ENCODE measurements around the gene UNC79.
"Not testable (repeated sequence)": the region's sequence is repeated elsewhere in the genome, so short reads cannot be mapped to it uniquely, and the experiment has no call there.

UNC79 gene

DNA sequence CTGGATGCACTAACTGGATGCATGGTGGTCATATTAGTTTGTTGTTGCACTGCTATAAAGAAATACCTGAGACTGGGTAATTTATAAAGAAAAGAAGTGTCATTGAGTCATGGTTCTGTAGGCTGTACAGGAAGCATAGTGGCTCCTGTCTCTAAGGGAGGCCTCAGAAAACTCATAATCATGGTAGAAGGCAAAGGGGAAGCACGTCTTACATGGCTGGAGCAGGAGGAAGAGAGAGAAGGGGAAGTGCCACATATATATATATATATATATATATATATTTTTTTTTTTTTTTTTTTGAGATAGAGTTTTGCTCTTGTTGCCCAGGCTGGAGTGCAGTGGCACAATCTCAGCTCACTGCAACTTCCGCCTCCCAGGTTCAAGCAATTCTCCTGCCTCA, 62.9 kb downstream of the UNC79 start:
- DNase-seq (ENCODE audit: low spot score), result not testable (repeated sequence)

GRCh38 chr14:93496856-93497741, 66.4 kb downstream of the UNC79 start:
- DNase-seq (ENCODE audit: low spot score), result no peak

GRCh38 chr14:93510056-93510455, 79.3 kb downstream of the UNC79 start:
- DNase-seq (ENCODE audit: low spot score), result no peak

- no peak for DNase-seq (ENCODE audit: low spot score)
These were observed 80.3 kb downstream of the UNC79 start for GRCh38 chr14:93511001-93511400.

DNA sequence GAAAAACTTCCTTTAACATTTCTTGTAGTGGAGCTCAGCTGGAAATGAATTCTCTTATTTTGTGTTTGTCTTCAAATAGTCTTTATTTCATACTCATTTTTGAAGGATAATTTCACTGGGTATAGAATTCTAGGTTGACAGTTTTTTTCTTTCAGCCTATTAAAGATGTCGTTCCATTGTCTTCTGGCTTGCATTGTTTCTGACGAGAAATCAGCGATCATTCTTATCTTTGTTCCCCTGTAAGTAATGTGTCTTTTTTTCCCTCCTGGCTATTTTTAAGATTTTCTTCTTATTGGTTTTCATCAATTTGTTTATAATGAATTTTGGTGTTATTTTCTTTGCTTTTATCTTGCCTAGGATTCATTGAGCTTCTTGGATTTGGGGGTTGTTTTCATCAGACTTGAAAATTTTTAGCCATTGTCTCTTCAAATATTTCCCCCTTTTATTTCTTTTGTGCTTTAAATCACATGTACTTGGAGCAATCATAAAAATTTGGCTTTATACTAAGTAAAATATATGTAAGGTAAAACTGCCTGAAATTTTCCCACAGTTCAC, 89.4 kb downstream of the UNC79 start:
- no peak for DNase-seq (ENCODE audit: low spot score)

- DNase-seq (ENCODE audit: low spot score), result no peak
These were observed 91.5 kb downstream of the UNC79 start for GRCh38 chr14:93522221-93522620.

DNA sequence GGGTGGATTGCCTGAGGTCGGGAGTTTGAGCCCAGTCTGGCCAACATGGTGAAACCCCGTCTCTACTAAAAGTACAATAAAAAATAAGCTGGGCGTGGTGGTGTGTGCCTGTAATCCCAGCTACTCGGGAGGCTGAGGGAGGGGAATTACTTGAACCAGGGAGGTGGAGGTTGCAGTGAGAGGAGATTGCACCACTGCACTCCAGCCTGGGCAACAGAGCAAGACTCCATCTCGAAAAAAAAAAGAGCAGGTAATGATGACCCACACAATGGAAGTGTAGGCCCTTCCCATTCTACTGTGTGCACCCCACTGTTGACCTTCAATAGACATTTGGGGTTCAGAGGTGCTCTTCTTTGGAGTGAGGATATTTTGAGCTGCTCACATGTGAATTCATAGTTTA, 94.5 kb downstream of the UNC79 start:
- not testable (repeated sequence) for DNase-seq (ENCODE audit: low spot score)

DNA sequence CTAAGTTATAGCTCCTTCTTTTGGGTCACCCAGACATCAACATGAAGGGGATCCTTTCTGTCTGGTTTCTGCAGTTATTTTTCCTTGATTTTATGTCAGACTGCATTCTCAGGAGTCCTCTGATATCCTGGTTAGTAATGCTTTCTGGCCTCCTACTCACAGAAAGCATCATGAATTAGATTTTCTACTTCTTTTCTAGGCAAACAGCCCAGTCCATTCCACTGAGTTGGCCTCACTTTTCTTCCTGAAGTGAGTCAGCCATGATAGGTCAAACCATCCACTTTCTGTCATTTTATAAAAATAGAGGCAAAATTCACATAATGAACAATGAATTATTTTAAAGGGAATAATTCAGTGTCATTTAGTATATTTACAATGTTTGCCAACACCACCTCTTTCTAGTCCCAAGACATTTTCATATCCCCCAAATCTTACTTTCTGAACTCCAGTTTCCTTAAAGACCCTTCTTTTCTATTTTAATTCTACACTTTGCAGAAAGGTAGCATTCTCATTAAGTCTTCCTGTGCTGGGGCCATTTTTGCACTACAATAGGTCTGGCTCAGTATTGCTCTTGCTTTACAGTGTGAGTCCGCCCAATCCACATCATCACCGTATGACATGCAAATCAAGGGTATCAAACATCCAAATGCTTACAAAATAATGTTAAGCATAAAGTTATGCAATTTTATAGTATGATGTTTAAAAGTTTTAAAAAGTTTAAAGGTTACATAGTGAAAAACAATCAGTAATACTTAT, 95.1 kb downstream of the UNC79 start:
- DNase-seq (ENCODE audit: low spot score), result no peak

GRCh38 chr14:93527203-93527607, 96.5 kb downstream of the UNC79 start:
- DNase-seq (ENCODE audit: low spot score), result peak; percentile 11

DNA sequence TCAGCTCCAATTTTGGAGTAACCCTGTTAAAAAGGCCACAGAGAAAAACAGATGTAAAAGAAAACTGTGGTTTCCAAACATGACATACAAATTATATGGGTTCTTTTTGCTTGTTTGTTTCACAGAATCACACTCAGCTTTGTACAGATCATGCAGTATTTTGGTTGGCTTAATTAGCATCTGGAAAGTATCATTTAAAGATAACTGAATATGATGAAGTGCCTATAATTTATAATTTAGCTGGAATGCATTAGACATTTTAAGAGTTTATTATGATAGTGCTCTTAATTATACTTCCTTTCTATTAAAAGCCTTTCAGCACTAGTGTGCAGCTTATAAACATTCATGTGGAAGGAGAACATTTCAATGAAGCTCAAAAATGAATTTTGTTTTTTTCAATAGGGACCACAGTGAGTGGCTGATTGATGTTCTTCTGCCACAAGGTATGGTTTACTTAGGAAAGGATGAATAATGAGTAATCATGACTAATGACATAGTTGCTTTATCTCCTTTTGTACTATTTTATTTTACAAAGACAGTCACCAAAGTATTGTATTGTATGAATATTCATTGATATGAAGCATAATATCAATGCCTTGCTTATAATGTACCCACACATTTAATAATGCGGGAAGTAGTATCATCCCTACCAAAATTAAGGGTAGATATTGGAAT, 98.3 kb downstream of the UNC79 start:
- DNase-seq (ENCODE audit: low spot score), result no peak

- DNase-seq (ENCODE audit: low spot score), result no peak
These were observed 100.9 kb downstream of the UNC79 start for GRCh38 chr14:93531644-93532043.

DNA sequence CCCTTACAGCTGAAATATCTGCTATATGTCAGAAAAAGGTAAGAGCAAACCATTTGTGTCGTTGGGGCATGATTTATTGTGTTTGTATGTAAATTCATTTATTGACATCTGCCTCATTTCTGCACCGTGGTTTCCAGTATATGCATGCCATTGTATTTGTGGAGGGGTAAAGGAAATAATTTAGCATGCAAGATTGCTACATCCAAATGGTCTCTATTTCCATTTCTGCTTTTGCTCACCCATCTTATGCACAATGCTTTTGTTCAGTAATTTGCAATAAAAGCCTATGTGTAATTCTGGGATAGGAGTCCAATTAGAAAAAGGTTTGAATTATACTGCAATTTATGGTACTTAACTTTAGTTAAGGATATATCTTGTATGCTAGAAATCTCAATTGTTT, 101.8 kb downstream of the UNC79 start:
- no peak for DNase-seq (ENCODE audit: low spot score)

- DNase-seq (ENCODE audit: low spot score), result no peak
These were observed 102.7 kb downstream of the UNC79 start for GRCh38 chr14:93533437-93533836.

GRCh38 chr14:93533842-93534241, 103.1 kb downstream of the UNC79 start:
- DNase-seq (ENCODE audit: low spot score), result no peak

DNA sequence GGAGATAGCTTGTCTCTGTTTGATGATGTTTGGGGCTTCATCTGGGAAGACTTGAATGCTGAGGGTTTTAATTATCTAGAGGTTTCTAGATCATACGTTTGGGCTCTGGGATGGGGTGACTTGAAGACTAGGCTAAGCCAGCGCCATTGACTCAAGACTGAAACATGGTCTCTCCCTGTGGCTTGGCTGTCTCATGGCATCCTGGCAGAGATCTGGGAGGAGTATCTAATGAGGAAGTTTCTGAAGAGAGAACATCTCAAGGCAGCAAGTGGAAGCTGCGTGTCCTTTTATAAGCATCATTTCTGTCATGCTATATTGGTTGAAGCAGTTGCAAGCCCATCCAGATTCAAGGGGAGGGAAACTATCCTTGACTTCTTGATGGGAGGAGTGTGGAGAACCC, 104.8 kb downstream of the UNC79 start:
- no peak for DNase-seq (ENCODE audit: low spot score)

DNA sequence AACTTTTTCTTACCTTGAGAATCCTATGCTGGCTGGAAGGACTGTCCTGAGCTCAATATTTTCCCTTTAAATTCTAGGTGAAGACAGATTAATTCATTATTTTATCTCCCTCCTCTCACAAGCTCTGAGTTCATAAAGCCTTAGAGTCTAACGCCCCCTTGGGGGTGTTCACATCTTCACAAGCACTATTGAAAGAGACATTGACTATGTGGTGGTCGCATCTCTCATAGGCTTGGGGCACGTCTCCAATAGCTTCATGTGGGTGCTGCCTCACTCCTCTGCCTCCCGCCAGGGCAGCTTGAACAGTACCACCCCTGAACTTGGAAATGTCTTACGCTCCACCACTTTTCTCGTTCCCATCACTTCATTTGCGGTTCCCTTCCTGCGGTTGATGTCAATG, 106.2 kb downstream of the UNC79 start:
- peak; percentile 16 for DNase-seq (ENCODE audit: low spot score)

DNA sequence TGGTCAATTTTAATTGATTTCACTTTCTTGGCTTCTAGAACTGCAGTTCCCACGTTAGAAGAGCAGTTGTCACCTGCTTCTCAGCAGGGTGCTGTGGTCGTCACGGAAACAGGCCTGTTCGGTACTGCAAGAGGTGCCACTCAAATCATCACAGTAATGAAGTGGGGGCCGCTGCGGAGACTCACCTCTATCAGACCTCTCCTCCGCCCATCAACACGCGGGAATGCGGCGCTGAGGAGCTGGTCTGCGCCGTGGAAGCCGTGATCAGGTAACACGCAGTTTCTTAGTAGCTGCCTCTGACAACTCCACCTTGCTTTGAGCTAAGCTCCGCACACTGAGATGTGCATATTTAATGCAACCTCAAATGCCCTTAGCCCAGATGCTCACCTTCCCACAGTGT, 107.2 kb downstream of the UNC79 start:
- DNase-seq (ENCODE audit: low spot score), result peak; percentile 32

DNA sequence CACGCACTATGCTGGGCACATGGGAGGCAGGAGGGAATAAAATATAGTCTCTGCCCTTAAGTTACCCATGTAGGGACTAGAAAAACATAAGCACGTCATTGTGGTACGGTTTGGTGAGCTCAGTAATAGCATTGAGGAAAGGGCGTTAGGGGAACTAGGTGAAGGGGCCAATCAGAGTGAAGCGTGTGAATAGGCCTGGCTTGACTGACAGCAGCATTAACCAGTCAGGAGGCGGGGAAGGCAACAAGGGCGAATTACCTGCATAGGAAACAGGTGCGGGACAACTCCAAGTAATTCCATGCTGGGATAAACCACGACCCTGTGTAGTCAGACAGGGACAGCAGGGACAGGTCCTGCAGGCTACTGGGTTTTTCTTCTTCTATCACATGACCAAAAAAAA, 107.7 kb downstream of the UNC79 start:
- DNase-seq (ENCODE audit: low spot score), result no peak

DNA sequence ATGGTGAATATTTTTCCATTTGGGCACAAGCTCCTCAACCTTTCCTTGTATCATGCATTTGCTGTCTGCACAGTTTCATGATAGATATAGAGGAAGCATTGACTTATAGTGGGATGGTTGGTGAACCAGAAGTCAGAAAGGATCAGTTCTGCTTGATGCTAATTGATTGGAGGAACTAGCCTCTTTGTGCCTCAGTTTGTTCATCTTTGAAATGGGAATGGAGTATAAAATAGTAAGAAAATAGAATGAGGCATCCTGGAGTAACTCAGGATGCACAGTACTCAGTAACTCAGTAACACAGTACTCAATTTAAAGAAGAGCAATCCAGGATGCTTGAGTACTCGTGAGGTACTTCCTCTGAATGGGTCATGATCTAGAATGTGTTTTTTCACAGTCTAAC, 109.5 kb downstream of the UNC79 start:
- no peak for DNase-seq (ENCODE audit: low spot score)

- peak; percentile 28 for DNase-seq (ENCODE audit: low spot score)
These were observed 113.0 kb downstream of the UNC79 start for GRCh38 chr14:93543766-93544165.

- DNase-seq (ENCODE audit: low spot score), result no peak
These were observed 113.5 kb downstream of the UNC79 start for GRCh38 chr14:93544212-93544611.

DNA sequence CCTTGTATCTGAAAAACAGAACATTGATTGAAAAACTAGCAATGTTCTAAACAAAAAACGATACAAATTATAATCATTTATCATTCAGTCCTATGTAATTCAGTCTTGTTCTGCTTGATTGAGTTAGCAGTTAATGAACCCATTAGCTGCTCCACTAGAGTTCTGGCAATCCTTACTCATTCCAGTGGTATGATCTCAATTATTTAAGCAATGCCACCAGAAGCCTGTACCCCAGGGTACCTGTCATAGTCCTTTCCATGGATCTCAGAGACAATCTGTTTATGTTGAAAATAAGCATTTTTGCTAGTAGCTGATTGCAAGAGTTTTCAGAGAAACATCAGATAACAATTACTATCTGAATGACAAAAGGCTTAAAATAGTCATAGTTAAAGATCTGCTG, 115.9 kb downstream of the UNC79 start:
- DNase-seq (ENCODE audit: low spot score), result peak; percentile 13

Measured in cerebellar cortex (tissue), 1 donor.